Neural cell (in vitro differentiated cells): ENCODE data around the gene MAP2.

ENCODE experiments used
- EP300 ChIP-seq: fragments of 450-650 bp; conservative IDR thresholded peaks from 2 replicates; pipeline ENCODE4 v1.6.1; 2014; ENCODE audit warnings: antibody characterized with exemption, mild to moderate bottlenecking, moderate library complexity; ENCODE audit not compliant: poor library complexity, severe bottlenecking
- EZH2 ChIP-seq: fragments of 200-600, 300-800 bp; shearing (Covaris generic), sonication (generic); IDR thresholded peaks from 2 replicates; pipeline ENCODE4 v1.6.1; 2014; ENCODE audit warnings: antibody characterized with exemption, low read length, borderline replicate concordance, mild to moderate bottlenecking; ENCODE audit not compliant: insufficient read depth, poor library complexity, severe bottlenecking
- MXI1 ChIP-seq: fragments of 450-650 bp; conservative IDR thresholded peaks from 2 replicates; pipeline ENCODE4 v1.6.1; 2014; ENCODE audit warnings: antibody characterized with exemption, mild to moderate bottlenecking; ENCODE audit not compliant: poor library complexity, severe bottlenecking
- POLR2AphosphoS5 ChIP-seq: IDR thresholded peaks from 2 replicates; pipeline ENCODE4 v1.6.1; 2012
- RAD21 ChIP-seq: fragments of 450-650 bp; conservative IDR thresholded peaks from 2 replicates; pipeline ENCODE4 v1.6.1; 2014; ENCODE audit warnings: antibody characterized with exemption, mild to moderate bottlenecking, moderate library complexity
- SMC3 ChIP-seq: fragments of 450-650 bp; conservative IDR thresholded peaks from 2 replicates; pipeline ENCODE4 v1.6.1; 2014; ENCODE audit warnings: antibody characterized with exemption, mild to moderate bottlenecking, moderate library complexity; ENCODE audit not compliant: poor library complexity
- TAF1 ChIP-seq: IDR thresholded peaks from 2 replicates; pipeline ENCODE4 v1.6.1; 2012; ENCODE audit warnings: low read depth
- TF ChIP-seq, protein P1 (sequence below): fragments of 450-650 bp; IDR thresholded peaks from 2 replicates; pipeline ENCODE4 v1.5.1; 2014; ENCODE audit warnings: antibody characterized with exemption, mild to moderate bottlenecking, moderate library complexity; ENCODE audit not compliant: poor library complexity, severe bottlenecking
- TF ChIP-seq, protein P2 (sequence below): IDR thresholded peaks from 2 replicates; pipeline ENCODE4 v1.6.1; 2012; ENCODE audit warnings: borderline replicate concordance

DNA sequence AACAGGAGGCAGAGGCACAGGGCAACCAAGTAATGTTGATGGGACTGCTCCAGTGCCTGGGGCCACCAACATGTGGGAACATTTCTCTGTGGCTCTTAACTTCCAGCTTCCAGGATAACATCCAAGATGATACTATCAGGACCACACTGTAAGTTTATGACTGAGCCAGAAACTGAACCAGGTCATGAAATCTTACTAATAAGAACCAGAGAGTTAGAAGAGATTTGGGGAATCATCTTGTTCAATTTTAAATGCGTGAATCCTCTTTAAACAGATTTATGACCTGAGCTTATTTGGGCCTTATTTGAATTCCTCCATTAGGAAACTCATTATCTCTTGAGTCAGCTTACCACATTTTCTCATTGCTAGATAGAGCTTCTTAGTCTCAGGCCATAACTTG, 45.0 kb downstream of the MAP2 start:
- TF ChIP-seq, protein P1, sequence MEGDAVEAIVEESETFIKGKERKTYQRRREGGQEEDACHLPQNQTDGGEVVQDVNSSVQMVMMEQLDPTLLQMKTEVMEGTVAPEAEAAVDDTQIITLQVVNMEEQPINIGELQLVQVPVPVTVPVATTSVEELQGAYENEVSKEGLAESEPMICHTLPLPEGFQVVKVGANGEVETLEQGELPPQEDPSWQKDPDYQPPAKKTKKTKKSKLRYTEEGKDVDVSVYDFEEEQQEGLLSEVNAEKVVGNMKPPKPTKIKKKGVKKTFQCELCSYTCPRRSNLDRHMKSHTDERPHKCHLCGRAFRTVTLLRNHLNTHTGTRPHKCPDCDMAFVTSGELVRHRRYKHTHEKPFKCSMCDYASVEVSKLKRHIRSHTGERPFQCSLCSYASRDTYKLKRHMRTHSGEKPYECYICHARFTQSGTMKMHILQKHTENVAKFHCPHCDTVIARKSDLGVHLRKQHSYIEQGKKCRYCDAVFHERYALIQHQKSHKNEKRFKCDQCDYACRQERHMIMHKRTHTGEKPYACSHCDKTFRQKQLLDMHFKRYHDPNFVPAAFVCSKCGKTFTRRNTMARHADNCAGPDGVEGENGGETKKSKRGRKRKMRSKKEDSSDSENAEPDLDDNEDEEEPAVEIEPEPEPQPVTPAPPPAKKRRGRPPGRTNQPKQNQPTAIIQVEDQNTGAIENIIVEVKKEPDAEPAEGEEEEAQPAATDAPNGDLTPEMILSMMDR: no peak
- no peak for TF ChIP-seq SMC3
- TF ChIP-seq POLR2AphosphoS5: no peak
- TF ChIP-seq EZH2: no peak
- no peak for TF ChIP-seq EP300
- TF ChIP-seq RAD21: no peak
- TF ChIP-seq, protein P2, sequence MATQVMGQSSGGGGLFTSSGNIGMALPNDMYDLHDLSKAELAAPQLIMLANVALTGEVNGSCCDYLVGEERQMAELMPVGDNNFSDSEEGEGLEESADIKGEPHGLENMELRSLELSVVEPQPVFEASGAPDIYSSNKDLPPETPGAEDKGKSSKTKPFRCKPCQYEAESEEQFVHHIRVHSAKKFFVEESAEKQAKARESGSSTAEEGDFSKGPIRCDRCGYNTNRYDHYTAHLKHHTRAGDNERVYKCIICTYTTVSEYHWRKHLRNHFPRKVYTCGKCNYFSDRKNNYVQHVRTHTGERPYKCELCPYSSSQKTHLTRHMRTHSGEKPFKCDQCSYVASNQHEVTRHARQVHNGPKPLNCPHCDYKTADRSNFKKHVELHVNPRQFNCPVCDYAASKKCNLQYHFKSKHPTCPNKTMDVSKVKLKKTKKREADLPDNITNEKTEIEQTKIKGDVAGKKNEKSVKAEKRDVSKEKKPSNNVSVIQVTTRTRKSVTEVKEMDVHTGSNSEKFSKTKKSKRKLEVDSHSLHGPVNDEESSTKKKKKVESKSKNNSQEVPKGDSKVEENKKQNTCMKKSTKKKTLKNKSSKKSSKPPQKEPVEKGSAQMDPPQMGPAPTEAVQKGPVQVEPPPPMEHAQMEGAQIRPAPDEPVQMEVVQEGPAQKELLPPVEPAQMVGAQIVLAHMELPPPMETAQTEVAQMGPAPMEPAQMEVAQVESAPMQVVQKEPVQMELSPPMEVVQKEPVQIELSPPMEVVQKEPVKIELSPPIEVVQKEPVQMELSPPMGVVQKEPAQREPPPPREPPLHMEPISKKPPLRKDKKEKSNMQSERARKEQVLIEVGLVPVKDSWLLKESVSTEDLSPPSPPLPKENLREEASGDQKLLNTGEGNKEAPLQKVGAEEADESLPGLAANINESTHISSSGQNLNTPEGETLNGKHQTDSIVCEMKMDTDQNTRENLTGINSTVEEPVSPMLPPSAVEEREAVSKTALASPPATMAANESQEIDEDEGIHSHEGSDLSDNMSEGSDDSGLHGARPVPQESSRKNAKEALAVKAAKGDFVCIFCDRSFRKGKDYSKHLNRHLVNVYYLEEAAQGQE: no peak
- no peak for TF ChIP-seq TAF1
- no peak for TF ChIP-seq MXI1
